HG03045 (cell line): ENCODE results near the gene NLE1.

Experiments
- ATAC-seq: cut with Tn5 transposase; IDR thresholded peaks from one replicate; pipeline ENCODE4 v1.9.1; 2021; ENCODE audit warnings: mild to moderate bottlenecking, moderate library complexity; ENCODE audit not compliant: unreplicated experiment

Gene NLE1

GRCh38 chr17:35087731-35088355 is 54.3 kb downstream of the NLE1 start:
- ATAC-seq, result no peak

- no peak for ATAC-seq
Measured at GRCh38 chr17:35086931-35087573, 55.1 kb downstream of the NLE1 start.

- no peak for ATAC-seq
Measured at GRCh38 chr17:35086164-35086563, 55.9 kb downstream of the NLE1 start.

GRCh38 chr17:35084987-35085386 is 57.1 kb downstream of the NLE1 start:
- ATAC-seq, result no peak

- no peak for ATAC-seq
Measured at GRCh38 chr17:35083071-35083470, 59.0 kb downstream of the NLE1 start.

- ATAC-seq, result no peak
Measured at GRCh38 chr17:35082073-35082657, 59.9 kb downstream of the NLE1 start.

GRCh38 chr17:35081638-35082037 is 60.5 kb downstream of the NLE1 start:
- ATAC-seq, result no peak

- no peak for ATAC-seq
Measured at GRCh38 chr17:35080536-35080935, 61.6 kb downstream of the NLE1 start.

- no peak for ATAC-seq
Measured at GRCh38 chr17:35079547-35080423, 62.3 kb downstream of the NLE1 start.
